Measurements from ENCODE around the gene PLK4. TPM values are rescaled to one million over a fixed set of nuclear protein-coding genes. Genes with fewer than 3 reads are reported as not detected.
A peak's percentile ranks its signal among the peaks of the same experiment; 100 is the strongest.

PLK4 gene
- total RNA-seq, 1 donor from 2014 or later: 29.0 TPM

GRCh38 chr4:127870281-127870680 is 10.4 kb upstream of the PLK4 start:
- TF ChIP-seq, protein P1, sequence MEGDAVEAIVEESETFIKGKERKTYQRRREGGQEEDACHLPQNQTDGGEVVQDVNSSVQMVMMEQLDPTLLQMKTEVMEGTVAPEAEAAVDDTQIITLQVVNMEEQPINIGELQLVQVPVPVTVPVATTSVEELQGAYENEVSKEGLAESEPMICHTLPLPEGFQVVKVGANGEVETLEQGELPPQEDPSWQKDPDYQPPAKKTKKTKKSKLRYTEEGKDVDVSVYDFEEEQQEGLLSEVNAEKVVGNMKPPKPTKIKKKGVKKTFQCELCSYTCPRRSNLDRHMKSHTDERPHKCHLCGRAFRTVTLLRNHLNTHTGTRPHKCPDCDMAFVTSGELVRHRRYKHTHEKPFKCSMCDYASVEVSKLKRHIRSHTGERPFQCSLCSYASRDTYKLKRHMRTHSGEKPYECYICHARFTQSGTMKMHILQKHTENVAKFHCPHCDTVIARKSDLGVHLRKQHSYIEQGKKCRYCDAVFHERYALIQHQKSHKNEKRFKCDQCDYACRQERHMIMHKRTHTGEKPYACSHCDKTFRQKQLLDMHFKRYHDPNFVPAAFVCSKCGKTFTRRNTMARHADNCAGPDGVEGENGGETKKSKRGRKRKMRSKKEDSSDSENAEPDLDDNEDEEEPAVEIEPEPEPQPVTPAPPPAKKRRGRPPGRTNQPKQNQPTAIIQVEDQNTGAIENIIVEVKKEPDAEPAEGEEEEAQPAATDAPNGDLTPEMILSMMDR (conservative IDR thresholded peaks at IDR 0.05; ENCODE audit: low read depth, low read length): no peak
- DNase-seq (ENCODE audit: low read depth): no peak
- no peak overlapping the region for H3K4me3 ChIP-seq (ENCODE audit: low read depth, low read length)

- TF ChIP-seq, protein P1 (conservative IDR thresholded peaks at IDR 0.05; ENCODE audit: low read depth, low read length): no peak
- H3K4me3 ChIP-seq (ENCODE audit: low read depth, low read length): no peak overlapping the region
- DNase-seq (ENCODE audit: low read depth): no peak
Measured at GRCh38 chr4:127870688-127871087, 10.0 kb upstream of the PLK4 start.

DNA sequence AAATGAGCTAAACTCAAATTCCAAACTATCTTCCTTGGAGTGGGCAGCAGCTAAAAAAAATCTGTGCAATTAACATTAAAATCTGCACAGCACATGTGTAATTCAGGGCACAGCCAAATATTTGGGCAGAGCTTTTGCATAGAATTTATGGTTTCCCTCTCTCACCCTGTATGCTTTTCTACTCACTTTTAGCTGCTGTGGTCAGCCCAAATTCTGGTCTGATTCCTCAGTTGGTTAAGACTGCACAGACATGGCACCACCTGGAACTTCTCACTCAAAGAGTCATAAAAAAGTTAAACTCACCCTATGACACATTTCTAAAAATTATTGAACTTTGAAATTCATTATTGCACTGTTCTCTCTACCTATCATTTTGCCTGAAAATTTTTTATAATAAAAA is 4.9 kb upstream of the PLK4 start:
- H3K4me3 ChIP-seq (ENCODE audit: low read depth, low read length): no peak overlapping the region
- TF ChIP-seq, protein P1 (conservative IDR thresholded peaks at IDR 0.05; ENCODE audit: low read depth, low read length): no peak
- DNase-seq (ENCODE audit: low read depth): no peak

DNA sequence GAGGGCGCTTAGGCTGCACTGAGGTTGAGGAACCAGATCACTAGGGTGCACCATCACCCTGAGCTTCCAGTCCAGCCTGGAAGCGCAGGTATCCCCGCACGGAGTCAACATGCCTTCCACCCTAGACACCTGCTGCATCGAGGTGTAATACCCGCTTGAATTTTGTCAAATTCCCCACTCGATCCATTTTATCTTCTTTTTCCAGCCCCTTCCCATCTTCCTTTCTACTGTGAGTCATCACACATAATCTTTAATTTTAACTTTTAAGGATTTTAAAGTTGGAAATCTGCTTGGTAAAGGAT is 821 bp downstream of the PLK4 start:
- DNase-seq (ENCODE audit: low read depth): no peak
- TF ChIP-seq, protein P1 (conservative IDR thresholded peaks at IDR 0.05; ENCODE audit: low read depth, low read length): no peak
- H3K4me3 ChIP-seq (ENCODE audit: low read depth, low read length): peak overlapping the region; percentile 85

GRCh38 chr4:127888559-127888958 is 7.9 kb downstream of the PLK4 start:
- H3K4me3 ChIP-seq (ENCODE audit: low read depth, low read length): no peak overlapping the region
- TF ChIP-seq, protein P1 (conservative IDR thresholded peaks at IDR 0.05; ENCODE audit: low read depth, low read length): no peak
- no peak for DNase-seq (ENCODE audit: low read depth)

- TF ChIP-seq, protein P1 (conservative IDR thresholded peaks at IDR 0.05; ENCODE audit: low read depth, low read length): no peak
- no peak overlapping the region for H3K4me3 ChIP-seq (ENCODE audit: low read depth, low read length)
- no peak for DNase-seq (ENCODE audit: low read depth)
Measured at GRCh38 chr4:127889903-127890302, 9.2 kb downstream of the PLK4 start.

DNA sequence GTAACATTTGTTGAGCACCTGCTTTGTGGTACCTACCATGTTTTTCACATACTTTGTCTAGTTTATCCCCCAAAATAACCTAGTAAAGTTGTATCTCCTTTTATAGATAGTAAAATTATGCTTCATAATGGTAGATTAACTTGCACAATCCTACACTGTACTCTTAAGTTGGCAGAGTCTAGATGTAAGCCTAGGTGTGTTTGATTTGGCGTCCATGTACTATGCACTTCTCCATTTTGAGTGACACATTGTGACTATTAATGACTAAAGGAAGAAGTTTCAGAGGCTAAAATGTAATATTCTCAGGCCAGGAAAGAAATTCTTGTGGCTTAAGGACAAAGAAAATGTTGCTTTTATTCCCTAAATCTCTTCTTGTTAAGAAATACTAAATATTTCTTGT is 15.4 kb downstream of the PLK4 start:
- TF ChIP-seq, protein P1 (conservative IDR thresholded peaks at IDR 0.05; ENCODE audit: low read depth, low read length): no peak
- H3K4me3 ChIP-seq (ENCODE audit: low read depth, low read length): no peak overlapping the region
- no peak for DNase-seq (ENCODE audit: low read depth)

Data from epithelial cell of proximal tubule (primary cell).